Mesodermal cell (in vitro differentiated cells): Measurements from ENCODE around the gene SYK.
"Not testable (repeated sequence)": the region's sequence is repeated elsewhere in the genome, so short reads cannot be mapped to it uniquely, and the experiment has no call there.

Experiments used
- H3K27ac ChIP-seq: 2 replicates; pipeline ENCODE4 v1.7.0; 2013; ENCODE audit warnings: mild to moderate bottlenecking, low read depth, low read length, moderate library complexity; ENCODE audit not compliant: severe bottlenecking
- H3K36me3 ChIP-seq: 2 replicates; pipeline ENCODE4 v1.7.1; 2013; ENCODE audit warnings: mild to moderate bottlenecking, low read length, moderate library complexity; ENCODE audit not compliant: control insufficient read depth, insufficient read depth
- H3K4me1 ChIP-seq: one replicate; pipeline ENCODE4 v1.7.1; 2013; ENCODE audit warnings: mild to moderate bottlenecking, low read length; ENCODE audit not compliant: insufficient read depth, control insufficient read depth, poor library complexity, severe bottlenecking
- H3K4me3 ChIP-seq: 2 replicates; pipeline ENCODE4 v1.7.0; 2013; ENCODE audit warnings: low read length, control low read depth, mild to moderate bottlenecking; ENCODE audit not compliant: insufficient read depth, poor library complexity, severe bottlenecking; ENCODE audit errors: extremely low read depth
- H3K9me3 ChIP-seq: 2 replicates; pipeline ENCODE4 v1.7.1; 2013; ENCODE audit warnings: mild to moderate bottlenecking, low read length, moderate library complexity; ENCODE audit not compliant: control insufficient read depth
- WGBS, 2 experiments: methylation state at CpG; one replicate each; pipeline ENCODE4 v1.1.5; 2013; ENCODE audit warnings: missing lambda C conversion rate in 2 of 2; ENCODE audit not compliant: insufficient coverage in 2 of 2; 5-methylcytosine and 5-hydroxymethylcytosine counted together

Gene SYK

DNA sequence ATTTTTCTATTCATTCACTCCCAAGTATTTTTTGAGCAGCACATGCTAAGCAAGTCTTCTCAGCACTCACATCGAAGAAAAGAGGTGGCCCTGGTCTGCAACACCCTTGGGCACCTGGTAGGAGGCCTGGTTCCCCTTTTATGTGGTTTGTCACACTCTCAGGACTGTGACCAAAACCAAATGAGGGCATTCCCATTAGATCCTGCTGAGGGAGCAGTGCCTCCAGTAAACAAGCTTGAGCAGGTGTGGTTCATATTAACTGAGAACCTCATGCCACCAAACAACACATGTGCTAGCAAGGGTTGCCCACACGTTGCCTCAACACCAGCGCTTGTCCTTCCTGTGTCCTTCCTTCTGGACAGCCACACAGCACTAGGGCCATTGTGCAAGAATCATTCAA, 26.9 kb upstream of the SYK start:
- Histone ChIP-seq H3K4me1 (no peaks in the 10 kb centered on the region), H3K4me3 (no peak overlapping the region), H3K9me3 (peaks cover 5% of the 10 kb centered on the region), H3K36me3 (no peaks in the 10 kb centered on the region), H3K27ac (no peak overlapping the region)
- 78 to 88% methylated on average over 3 of the region's 3 CpGs for WGBS, 2 experiments

DNA sequence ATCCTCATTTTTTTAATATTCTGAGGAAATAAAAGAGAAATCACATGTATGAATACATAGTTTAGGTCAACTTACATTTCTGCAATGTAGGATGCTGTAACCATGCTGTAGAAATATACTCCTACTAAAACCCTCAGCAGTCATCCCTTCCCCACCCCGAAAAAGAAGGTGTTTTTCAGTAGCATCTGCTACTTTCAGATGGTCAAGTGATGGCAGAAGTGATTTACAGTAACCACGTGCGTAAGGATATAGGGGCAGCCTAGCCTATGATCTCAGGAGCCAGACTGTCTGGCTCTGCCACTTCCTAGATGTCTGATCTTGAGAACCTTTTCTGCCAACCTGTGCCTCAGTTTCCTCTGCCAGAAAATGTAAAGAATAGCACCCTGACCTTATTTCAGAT, 26.0 kb upstream of the SYK start:
- H3K4me3 ChIP-seq: no peak overlapping the region
- 64% methylated on average over 2 of the region's 3 CpGs for WGBS, 2 experiments
- no peaks in the 10 kb centered on the region for H3K36me3 ChIP-seq
- no peaks in the 10 kb centered on the region for H3K4me1 ChIP-seq
- H3K27ac ChIP-seq: no peak overlapping the region
- no peaks in the 10 kb centered on the region for H3K9me3 ChIP-seq

DNA sequence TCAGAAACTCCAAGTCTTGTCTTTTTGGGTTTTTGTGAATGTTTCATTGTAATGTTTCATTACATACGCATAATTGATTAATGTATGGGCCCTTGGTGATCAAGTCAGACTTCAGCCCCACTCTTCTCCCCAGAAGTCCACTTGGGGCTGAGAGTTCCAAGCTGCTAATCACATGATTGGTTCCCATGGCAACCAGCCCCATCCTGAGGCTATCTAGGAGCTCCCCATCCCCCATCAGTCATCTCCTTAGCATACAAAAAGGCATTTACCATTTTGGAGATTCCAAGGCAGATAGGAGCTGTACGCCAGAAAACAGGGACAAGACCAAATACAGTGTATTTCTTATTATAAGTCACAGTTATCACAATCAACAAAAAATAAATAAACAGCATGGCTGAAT, 22.9 kb upstream of the SYK start:
- Histone ChIP-seq H3K4me3 (no peak overlapping the region), H3K27ac (no peak overlapping the region)
- no CpG with 5 or more reads among the region's 2 CpGs for WGBS, 2 experiments

DNA sequence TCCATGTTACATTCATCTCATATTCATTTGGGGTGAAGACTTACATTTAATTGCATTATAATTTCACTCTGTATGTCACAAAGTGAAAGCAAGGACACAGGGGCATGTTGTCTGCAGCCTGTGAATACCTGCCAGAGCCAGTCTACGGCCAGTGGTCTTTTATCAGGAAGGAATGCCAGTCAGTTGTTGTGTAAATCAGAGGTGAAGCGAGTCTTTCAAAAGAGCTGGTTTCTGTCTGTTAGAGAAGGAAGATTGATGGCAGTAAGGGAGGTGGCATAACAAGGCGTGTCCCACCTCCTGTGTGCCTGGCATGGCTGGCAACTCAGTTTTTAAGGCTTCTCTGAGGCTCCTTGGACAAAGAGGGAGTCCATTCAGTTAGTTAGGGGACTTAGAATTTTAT, 18.1 kb upstream of the SYK start:
- WGBS, 2 experiments: 41 to 47% methylated on average over 3 of the region's 3 CpGs

More for the DNA sequence above, 22.9 kb upstream of the SYK start:
- H3K4me1 ChIP-seq: no peaks in the 10 kb centered on the region
- H3K36me3 ChIP-seq: no peaks in the 10 kb centered on the region
- no peaks in the 10 kb centered on the region for H3K9me3 ChIP-seq

DNA sequence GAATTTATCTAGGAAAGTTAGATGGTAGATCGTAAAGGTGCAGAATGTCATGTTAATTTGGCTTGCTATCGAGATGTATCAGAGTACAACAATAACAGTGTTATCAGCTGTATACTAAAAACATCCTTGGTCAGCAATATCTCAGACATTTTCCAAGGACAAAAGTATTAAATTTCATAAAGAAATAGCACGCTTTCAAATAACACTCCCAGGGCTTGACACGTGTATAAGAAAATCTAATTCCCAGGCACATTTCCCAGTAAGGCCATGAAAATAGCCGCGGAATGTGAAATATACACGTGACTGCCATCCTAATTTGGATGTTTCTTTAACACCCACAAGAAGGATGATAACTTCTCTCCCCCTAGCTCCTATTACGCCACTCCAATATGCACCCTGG, 17.7 kb upstream of the SYK start:
- no peaks in the 10 kb centered on the region for H3K36me3 ChIP-seq
- WGBS, 2 experiments: 90 to 92% methylated on average over 6 of the region's 8 CpGs
- H3K9me3 ChIP-seq: no peaks in the 10 kb centered on the region
- H3K27ac ChIP-seq: no peak overlapping the region
- no peak overlapping the region for H3K4me3 ChIP-seq
- no peaks in the 10 kb centered on the region for H3K4me1 ChIP-seq

More for the DNA sequence above, 18.1 kb upstream of the SYK start:
- Histone ChIP-seq H3K9me3 (no peaks in the 10 kb centered on the region), H3K4me1 (no peaks in the 10 kb centered on the region), H3K27ac (no peak overlapping the region), H3K36me3 (no peaks in the 10 kb centered on the region), H3K4me3 (no peak overlapping the region)

DNA sequence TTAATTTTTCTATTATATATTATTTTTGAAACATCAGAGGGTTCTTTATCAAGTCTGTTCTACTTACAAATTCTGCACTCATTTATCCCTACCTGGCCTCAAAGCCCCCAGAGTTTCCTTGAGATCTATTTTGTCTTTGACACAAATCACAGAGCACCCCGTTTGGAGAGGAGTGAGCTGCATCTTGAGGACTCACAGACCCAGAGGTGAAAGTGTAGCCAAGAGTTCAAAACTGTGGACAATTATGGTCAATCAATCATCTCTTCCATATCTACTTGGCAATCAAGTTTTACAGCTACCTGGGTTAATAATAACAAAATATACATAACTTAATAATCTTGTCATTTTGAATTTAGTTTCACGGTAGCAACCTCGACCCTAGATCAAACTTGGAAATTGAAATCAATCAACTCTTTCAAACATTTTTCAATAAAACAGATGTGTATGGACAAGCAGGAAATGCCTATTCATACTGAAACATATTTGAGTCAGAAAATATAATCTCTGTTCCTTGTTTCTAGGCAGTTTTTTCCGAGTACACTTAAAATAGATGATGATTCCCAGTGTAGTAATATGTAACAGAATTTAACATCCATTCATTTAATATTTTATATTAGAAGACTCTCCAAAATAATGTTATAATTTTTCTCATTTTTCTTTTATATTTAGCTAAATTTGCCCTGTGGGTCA, 13.7 kb upstream of the SYK start:
- no peaks in the 10 kb centered on the region for H3K9me3 ChIP-seq
- no peak overlapping the region for H3K27ac ChIP-seq
- no peak overlapping the region for H3K4me3 ChIP-seq
- H3K4me1 ChIP-seq: no peaks in the 10 kb centered on the region
- WGBS, 2 experiments: no CpG with 5 or more reads among the region's 4 CpGs
- no peaks in the 10 kb centered on the region for H3K36me3 ChIP-seq

DNA sequence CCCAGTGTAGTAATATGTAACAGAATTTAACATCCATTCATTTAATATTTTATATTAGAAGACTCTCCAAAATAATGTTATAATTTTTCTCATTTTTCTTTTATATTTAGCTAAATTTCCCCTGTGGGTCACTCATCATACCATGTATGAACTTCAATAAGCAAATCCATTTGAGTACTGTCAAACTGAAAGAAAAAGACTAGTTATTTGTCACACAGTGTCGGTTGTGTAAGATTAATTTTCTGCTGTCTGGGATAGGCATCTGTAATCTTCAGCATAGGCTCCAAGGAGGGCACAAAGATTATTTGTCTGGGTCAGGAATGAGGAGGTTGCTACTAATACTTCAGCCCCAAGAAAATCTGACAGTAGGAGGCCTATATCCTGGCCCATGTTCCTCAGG, 13.1 kb upstream of the SYK start:
- H3K36me3 ChIP-seq, H3K4me1 ChIP-seq, H3K4me3 ChIP-seq, H3K9me3 ChIP-seq, H3K27ac ChIP-seq: not testable (repeated sequence)
- no CpG with 5 or more reads among the region's 1 CpG for WGBS, 2 experiments

DNA sequence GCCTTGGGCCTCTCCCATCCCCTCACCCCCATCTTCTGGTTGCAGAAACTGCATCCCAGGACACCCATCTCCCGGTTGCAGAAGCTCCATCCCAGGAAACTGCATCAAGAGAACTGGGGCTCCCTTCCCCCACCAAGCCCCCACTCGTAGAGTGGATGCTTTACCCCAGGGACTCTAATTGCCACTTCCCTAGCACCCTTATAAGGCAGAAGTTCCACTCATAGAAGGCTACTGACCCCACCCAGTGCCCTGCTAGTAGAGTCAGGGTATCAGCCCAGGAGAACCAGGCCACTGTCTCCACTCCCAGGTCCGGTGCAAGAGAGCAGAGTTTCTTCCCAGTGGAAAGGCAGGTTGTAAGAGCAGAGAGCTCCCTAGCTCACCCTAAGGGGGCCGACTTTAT, 12.2 kb upstream of the SYK start:
- Histone ChIP-seq H3K9me3 (no peaks in the 10 kb centered on the region), H3K4me3 (no peak overlapping the region), H3K4me1 (no peaks in the 10 kb centered on the region), H3K36me3 (no peaks in the 10 kb centered on the region), H3K27ac (no peak overlapping the region)
- 90 to 100% methylated on average over 2 of the region's 4 CpGs for whole genome bisulfite sequencing, 2 experiments

DNA sequence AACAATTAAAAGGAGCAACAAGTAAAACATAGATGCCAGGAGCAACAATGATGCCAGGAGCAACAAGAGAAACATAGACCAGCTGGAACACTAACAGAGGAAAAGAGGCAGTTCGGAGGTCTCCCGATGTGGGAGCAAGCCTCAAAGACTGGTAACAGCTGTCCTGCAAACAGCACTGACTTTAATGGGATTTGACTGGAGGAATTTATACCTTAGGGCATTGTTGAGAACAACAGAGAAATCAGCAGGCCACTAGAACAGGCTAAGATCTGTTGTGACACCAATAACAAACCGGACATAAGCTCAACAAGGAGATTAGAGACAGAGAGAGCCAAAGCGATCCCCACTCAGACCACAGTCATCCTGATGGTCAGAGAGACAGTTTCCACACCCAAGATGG, 11.8 kb upstream of the SYK start:
- H3K4me1 ChIP-seq: no peaks in the 10 kb centered on the region
- no peak overlapping the region for H3K27ac ChIP-seq
- H3K36me3 ChIP-seq: no peaks in the 10 kb centered on the region
- WGBS, 2 experiments: 94% methylated on average over 3 of the region's 4 CpGs
- no peaks in the 10 kb centered on the region for H3K9me3 ChIP-seq
- no peak overlapping the region for H3K4me3 ChIP-seq

DNA sequence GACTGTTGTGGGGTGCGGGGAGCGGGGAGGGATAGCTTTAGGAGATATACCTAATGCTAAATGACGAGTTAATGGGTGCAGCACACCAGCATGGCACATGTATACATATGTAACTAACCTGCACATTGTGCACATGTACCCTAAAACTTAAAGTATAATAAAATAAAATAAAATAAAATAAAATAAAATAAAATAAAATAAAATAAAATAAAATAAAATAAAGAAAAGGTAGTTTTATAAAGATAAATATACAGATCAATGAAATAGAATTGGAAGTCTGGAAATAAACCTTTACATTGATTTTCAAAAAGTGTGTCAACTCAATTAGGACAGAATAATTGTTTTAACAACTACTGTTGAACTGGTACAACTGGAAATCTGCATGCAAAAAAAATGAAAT, 8.6 kb upstream of the SYK start:
- H3K4me3 ChIP-seq, H3K4me1 ChIP-seq, H3K9me3 ChIP-seq, H3K27ac ChIP-seq, H3K36me3 ChIP-seq: not testable (repeated sequence)
- no CpG with 5 or more reads among the region's 3 CpGs for WGBS, 2 experiments

DNA sequence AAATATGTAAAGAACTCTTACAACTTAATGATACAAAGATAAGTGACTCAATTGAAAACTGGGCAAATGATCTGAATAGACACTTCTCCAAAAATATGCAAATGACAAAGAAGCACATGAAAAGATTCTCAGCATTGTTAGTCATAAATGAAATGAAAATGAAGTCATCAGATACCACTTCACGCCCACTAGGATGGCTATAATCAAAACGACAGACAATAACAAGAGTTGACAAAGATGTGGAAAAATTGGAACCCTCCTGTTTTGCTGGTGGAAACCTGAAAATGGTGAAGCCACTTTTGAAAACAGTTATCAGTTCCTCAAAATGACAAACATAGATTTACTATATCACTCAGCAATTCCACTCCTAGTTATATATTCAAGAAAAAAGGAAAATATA, 7.9 kb upstream of the SYK start:
- Histone ChIP-seq H3K4me3 (no peak overlapping the region), H3K36me3 (no peaks in the 10 kb centered on the region), H3K9me3 (no peaks in the 10 kb centered on the region), H3K27ac (no peak overlapping the region), H3K4me1 (no peaks in the 10 kb centered on the region)
- 90% methylated on average over 2 of the region's 2 CpGs; no CpG with 5 or more reads in 1 of the 2 experiments for WGBS, 2 experiments
